ENCODE data around the gene PDHA1.

- no peak for TF ChIP-seq POLR2A (IDR thresholded peaks at IDR 0.05)
- no peak for TF ChIP-seq CTCF (IDR thresholded peaks at IDR 0.05)
- no peak for TF ChIP-seq POLR2AphosphoS5 (IDR thresholded peaks at IDR 0.05)
- no peak for TF ChIP-seq EP300 (IDR thresholded peaks at IDR 0.05)
Observed at GRCh38 chrX:19373351-19373891, 29.7 kb downstream of the PDHA1 start.
